Uterus (tissue), 4 donors: ENCODE results near the gene DKC1. TPM values are rescaled to one million over a fixed set of nuclear protein-coding genes. Genes with fewer than 3 reads are reported as not detected.
"Not testable (repeated sequence)": the region's sequence is repeated elsewhere in the genome, so short reads cannot be mapped to it uniquely, and the experiment has no call there.

Experiments
- DNase-seq, 2 donors: peaks; one replicate each; pipeline ENCODE4 v3.0.0-alpha.2; 2019 to 2020
- H3K27ac ChIP-seq, 2 donors: fragments of 200-600 bp; sonication (generic); 1 replicate in 1 of 2; 2 replicates in 1 of 2; pipeline ENCODE4 v1.5.1; 2016 to 2018
- H3K27me3 ChIP-seq, 2 donors: fragments of 200-600 bp; sonication (generic); one replicate each; pipeline ENCODE4 v1.5.1; 2018 to 2019; ENCODE audit warnings: control low read depth in 1 of 2
- H3K36me3 ChIP-seq, 2 donors: fragments of 200-600 bp; sonication (generic); one replicate each; pipeline ENCODE4 v1.5.1; 2019; ENCODE audit warnings: control low read depth in 1 of 2
- H3K4me1 ChIP-seq, 2 donors: fragments of 200-600 bp; sonication (generic); one replicate each; pipeline ENCODE4 v1.5.1; 2018 to 2019; ENCODE audit warnings: control low read depth in 1 of 2
- H3K4me3 ChIP-seq, 2 donors: fragments of 200-600 bp; sonication (generic); 1 replicate in 1 of 2; 2 replicates in 1 of 2; pipeline ENCODE4 v1.5.1; 2018 to 2019; ENCODE audit warnings: mild to moderate bottlenecking in 1 of 2
- H3K9me3 ChIP-seq, 2 donors: fragments of 200-600 bp; sonication (generic); one replicate each; pipeline ENCODE4 v1.5.1; 2019; ENCODE audit warnings: control low read depth in 1 of 2
- POLR2A ChIP-seq, 2 donors: fragments of 450-650 bp; IDR thresholded peaks; one replicate each; pipeline ENCODE4 v1.6.1; 2016; ENCODE audit warnings: antibody characterized with exemption in 2 of 2, mild to moderate bottlenecking in 1 of 2, moderate library complexity in 1 of 2
- intact Hi-C: fragments of 100-400 bp; cut with DNase I; formaldehyde crosslinking; loops from one replicate; pipeline ENCODE4 v1.15.1; 2023; ENCODE audit warnings: low total_unique reads
- small RNA-seq: library from RNA; depleted of rRNA; stranded (forward); fragments of <200 nt; gene quantifications from one replicate; pipeline ENCODE3, GENCODE V24; 2016
- total RNA-seq, 4 donors: library from RNA; depleted of rRNA in 3 of 4; stranded (reverse); fragments of >200 nt in 3 of 4; gene quantifications; one replicate each; pipeline versions ENCODE4 v1.1.0 to v1.2.4, GENCODE V29; 2014 to 2023
- TF ChIP-seq, protein P1 (sequence below), 4 experiments: fragments of 200-600 bp in 2 of 4; fragments of 450-650 bp in 2 of 4; sonication (generic) in 2 of 4; IDR thresholded peaks; one replicate each; pipeline ENCODE4 v1.5.1; 2016 to 2019; ENCODE audit warnings: antibody characterized with exemption in 4 of 4, mild to moderate bottlenecking in 2 of 4, moderate library complexity in 1 of 4
- donor health status: DM: yes; HTN: yes; CAD: no.

Gene DKC1
- total RNA-seq, 4 donors from 2014 or later = 6.4 to 36.4 (median 19.1) TPM

GRCh38 chrX:154822029-154822428, 59.4 kb downstream of the DKC1 start:
- no peaks in the 10 kb centered on the region for H3K9me3 ChIP-seq
- intact Hi-C loops = no loop called here
- no peaks in the 10 kb centered on the region for H3K4me1 ChIP-seq
- TF ChIP-seq, protein P1, sequence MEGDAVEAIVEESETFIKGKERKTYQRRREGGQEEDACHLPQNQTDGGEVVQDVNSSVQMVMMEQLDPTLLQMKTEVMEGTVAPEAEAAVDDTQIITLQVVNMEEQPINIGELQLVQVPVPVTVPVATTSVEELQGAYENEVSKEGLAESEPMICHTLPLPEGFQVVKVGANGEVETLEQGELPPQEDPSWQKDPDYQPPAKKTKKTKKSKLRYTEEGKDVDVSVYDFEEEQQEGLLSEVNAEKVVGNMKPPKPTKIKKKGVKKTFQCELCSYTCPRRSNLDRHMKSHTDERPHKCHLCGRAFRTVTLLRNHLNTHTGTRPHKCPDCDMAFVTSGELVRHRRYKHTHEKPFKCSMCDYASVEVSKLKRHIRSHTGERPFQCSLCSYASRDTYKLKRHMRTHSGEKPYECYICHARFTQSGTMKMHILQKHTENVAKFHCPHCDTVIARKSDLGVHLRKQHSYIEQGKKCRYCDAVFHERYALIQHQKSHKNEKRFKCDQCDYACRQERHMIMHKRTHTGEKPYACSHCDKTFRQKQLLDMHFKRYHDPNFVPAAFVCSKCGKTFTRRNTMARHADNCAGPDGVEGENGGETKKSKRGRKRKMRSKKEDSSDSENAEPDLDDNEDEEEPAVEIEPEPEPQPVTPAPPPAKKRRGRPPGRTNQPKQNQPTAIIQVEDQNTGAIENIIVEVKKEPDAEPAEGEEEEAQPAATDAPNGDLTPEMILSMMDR (IDR thresholded peaks at IDR 0.05) = no peak
- TF ChIP-seq POLR2A (IDR thresholded peaks at IDR 0.05) = no peak
- no peak overlapping the region for H3K4me3 ChIP-seq
- no peaks in the 10 kb centered on the region for H3K27me3 ChIP-seq
- no peak for DNase-seq
- H3K36me3 ChIP-seq = no peaks in the 10 kb centered on the region
- no peak overlapping the region for H3K27ac ChIP-seq

DNA sequence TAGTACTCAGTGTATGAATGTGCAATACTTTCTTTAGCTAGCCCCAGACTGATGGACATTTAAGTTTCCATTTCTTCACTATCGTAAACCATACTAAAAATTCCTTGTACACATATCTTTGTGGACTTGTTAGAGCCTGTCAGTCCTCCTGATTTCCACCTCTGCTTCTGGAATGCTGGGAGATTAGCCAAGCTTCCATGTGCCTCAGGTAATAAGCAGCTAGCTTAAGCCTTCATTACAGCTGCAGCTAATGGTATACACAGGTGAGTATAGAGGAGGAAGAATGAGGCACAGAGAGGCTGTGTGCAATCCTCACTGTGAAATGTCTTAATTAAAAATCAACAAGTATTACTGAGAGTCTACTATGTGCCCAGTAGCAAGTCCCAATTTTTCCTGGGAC, 62.0 kb downstream of the DKC1 start:
- intact Hi-C loops = no loop called here
- DNase-seq = no peak
- Histone ChIP-seq H3K27me3 (no peaks in the 10 kb centered on the region), H3K27ac (no peak overlapping the region), H3K4me1 (no peaks in the 10 kb centered on the region), H3K36me3 (no peaks in the 10 kb centered on the region), H3K9me3 (no peaks in the 10 kb centered on the region), H3K4me3 (no peak overlapping the region)
- no peak for TF ChIP-seq POLR2A (IDR thresholded peaks at IDR 0.05)
- TF ChIP-seq, protein P1 (IDR thresholded peaks at IDR 0.05) = no peak

DNA sequence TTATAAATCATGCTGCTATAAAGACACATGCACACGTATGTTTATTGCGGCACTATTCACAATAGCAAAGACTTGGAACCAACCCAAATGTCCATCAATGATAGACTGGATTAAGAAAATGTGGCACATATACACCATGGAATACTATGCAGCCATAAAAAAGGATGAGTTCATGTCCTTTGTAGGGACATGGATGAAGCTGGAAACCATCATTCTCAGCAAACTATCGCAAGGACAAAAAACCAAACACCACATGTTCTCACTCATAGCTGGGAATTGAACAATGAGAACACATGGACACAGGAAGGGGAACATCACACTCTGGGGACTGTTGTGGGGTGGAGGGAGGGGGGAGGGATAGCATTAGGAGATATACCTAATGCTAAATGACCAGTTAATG, 62.9 kb downstream of the DKC1 start:
- H3K4me3 ChIP-seq, H3K36me3 ChIP-seq, intact Hi-C loops, H3K27me3 ChIP-seq, H3K27ac ChIP-seq, DNase-seq, H3K9me3 ChIP-seq, H3K4me1 ChIP-seq: not testable (repeated sequence)

Small RNA genes lying within 50 kb of the gene (small RNA-seq; reads per million reads assigned to genes)
- not detected for gene SNORA36A

Other genes with a start within 250 kb of the DKC1 start
- gene FAM3A, start 246.6 kb upstream of the DKC1 start, total RNA-seq = 10 to 100 TPM in 2 of 4 donors, 1 to 10 TPM in 2; 5.1 to 55.9 (median 15.4) TPM
- gene G6PD, start 216.0 kb upstream of the DKC1 start, total RNA-seq = 10 to 100 TPM; 15.5 to 69.6 (median 23.8) TPM
- 10 to 100 TPM in 3 of 4 donors, 1 to 10 TPM in 1; 2.6 to 30.0 (median 18.3) TPM for gene IKBKG, start 215.2 kb upstream of the DKC1 start, total RNA-seq
- not detected for gene CTAG1A, start 177.7 kb upstream of the DKC1 start, total RNA-seq
- under 1 TPM in 1 of 4 donors, not detected in 3; 0.46 TPM for gene CTAG1B, start 143.6 kb upstream of the DKC1 start, total RNA-seq
- gene CTAG2, start 109.3 kb upstream of the DKC1 start, total RNA-seq = not detected
- 10 to 100 TPM in 1 of 4 donors, 1 to 10 TPM in 3; 2.9 to 34.1 (median 7.2) TPM for gene GAB3, start 11.8 kb upstream of the DKC1 start, total RNA-seq
- 10 to 100 TPM in 3 of 4 donors, 1 to 10 TPM in 1; 8.5 to 31.0 (median 20.4) TPM for gene MPP1, start 42.6 kb downstream of the DKC1 start, total RNA-seq
- not detected for gene SMIM9, start 71.8 kb downstream of the DKC1 start, total RNA-seq
- gene F8A1, start 123.5 kb downstream of the DKC1 start, total RNA-seq = 10 to 100 TPM in 1 of 4 donors, 1 to 10 TPM in 2, under 1 TPM in 1; 0.28 to 16.7 (median 6.1) TPM